HEK293 (cell line): ENCODE measurements around the gene CTNNB1.

ENCODE experiments used
- CTCF ChIA-PET: fragments of 350-600 bp; formaldehyde crosslinking; extraction: SDS; loops from one replicate; lab custom pipeline; 2021; ENCODE audit warnings: antibody characterized with exemption; lab: Yijun Ruan, JAX
- POLR2A ChIA-PET: fragments of 300-600 bp; formaldehyde crosslinking; extraction: SDS; loops from one replicate; lab custom pipeline; 2020; ENCODE audit warnings: antibody characterized with exemption, inconsistent platforms; lab: Yijun Ruan, JAX
- H3K27ac ChIP-seq: fragments of 200-500 bp; sonication (Bioruptor generic); 2 replicates; pipeline ENCODE4 v1.5.1; 2014; ENCODE audit warnings: low read depth, low read length, control low read depth, inconsistent platforms; ENCODE audit errors: extremely low read depth
- H3K36me3 ChIP-seq, 2 experiments: fragments of 200-500 bp in 1 of 2; sonication (Bioruptor generic) in 1 of 2; 1 replicate in 1 of 2; 2 replicates in 1 of 2; pipeline ENCODE4 v1.5.1; 2014 to 2017; ENCODE audit warnings: inconsistent platforms in 2 of 2, low read length in 2 of 2; ENCODE audit not compliant: control insufficient read depth in 2 of 2, insufficient read depth in 1 of 2
- H3K4me1 ChIP-seq: fragments of 200-500 bp; sonication (Bioruptor generic); 2 replicates; pipeline ENCODE4 v1.5.1; 2014; ENCODE audit warnings: mild to moderate bottlenecking, low read length, inconsistent platforms; ENCODE audit not compliant: control insufficient read depth, insufficient read depth
- H3K4me3 ChIP-seq: 2 replicates; pipeline ENCODE4 v1.5.1; 2011; ENCODE audit warnings: low read depth, mild to moderate bottlenecking, control low read depth, low read length, moderate library complexity
- H3K9me3 ChIP-seq: fragments of 200-500 bp; sonication (Bioruptor generic); 2 replicates; pipeline ENCODE4 v1.5.1; 2014; ENCODE audit warnings: low read depth, low read length, inconsistent platforms; ENCODE audit not compliant: control insufficient read depth, insufficient read depth
- AEBP2 ChIP-seq: fragments of 450-650 bp; formaldehyde crosslinking; IDR thresholded peaks from 2 replicates; pipeline ENCODE4 v1.5.1; 2016; ENCODE audit warnings: missing biosample characterization, missing genetic modification characterization, borderline replicate concordance
- BCL11A ChIP-seq: fragments of 450-650 bp; formaldehyde crosslinking; IDR thresholded peaks from 2 replicates; pipeline ENCODE4 v1.5.1; 2016; ENCODE audit warnings: low read depth, missing biosample characterization, missing genetic modification characterization
- KLF1 ChIP-seq: fragments of 450-650 bp; formaldehyde crosslinking; IDR thresholded peaks from 2 replicates; pipeline ENCODE4 v1.5.1; 2016; ENCODE audit warnings: missing biosample characterization, missing genetic modification characterization
- KLF7 ChIP-seq: fragments of 450-650 bp; formaldehyde crosslinking; IDR thresholded peaks from 2 replicates; pipeline ENCODE4 v1.5.1; 2016; ENCODE audit warnings: missing biosample characterization, missing genetic modification characterization, borderline replicate concordance
- MEIS1 ChIP-seq: sonication (generic); formaldehyde crosslinking; IDR thresholded peaks from 2 replicates; pipeline ENCODE4 v1.8.1; 2022; ENCODE audit warnings: missing genetic modification reagents, mild to moderate bottlenecking, borderline replicate concordance
- TRIM28 ChIP-seq: IDR thresholded peaks from 2 replicates; pipeline ENCODE4 v1.6.1; 2011; ENCODE audit warnings: low read length, control low read depth, borderline replicate concordance
- WT1 ChIP-seq: fragments of 450-650 bp; formaldehyde crosslinking; IDR thresholded peaks from 2 replicates; pipeline ENCODE4 v1.5.1; 2016; ENCODE audit warnings: missing biosample characterization, missing genetic modification characterization
- ZBTB8A ChIP-seq: fragments of 450-650 bp; formaldehyde crosslinking; IDR thresholded peaks from 2 replicates; pipeline ENCODE4 v1.5.1; 2016; ENCODE audit warnings: missing biosample characterization, missing genetic modification characterization
- ZFP3 ChIP-seq: fragments of 450-650 bp; formaldehyde crosslinking; IDR thresholded peaks from 2 replicates; pipeline ENCODE4 v1.5.1; 2016; ENCODE audit warnings: low read depth, missing biosample characterization, missing genetic modification characterization
- ZNF10 ChIP-seq: fragments of 450-650 bp; formaldehyde crosslinking; IDR thresholded peaks from 2 replicates; pipeline ENCODE4 v1.5.1; 2017; ENCODE audit warnings: missing biosample characterization, missing genetic modification characterization
- ZNF133 ChIP-seq: fragments of 450-650 bp; formaldehyde crosslinking; IDR thresholded peaks from 2 replicates; pipeline ENCODE4 v1.5.1; 2016; ENCODE audit warnings: missing biosample characterization, missing genetic modification characterization
- ZNF157 ChIP-seq: fragments of 450-650 bp; formaldehyde crosslinking; IDR thresholded peaks from 2 replicates; pipeline ENCODE4 v1.5.1; 2016; ENCODE audit warnings: missing biosample characterization, missing genetic modification characterization
- ZNF2 ChIP-seq: fragments of 450-650 bp; formaldehyde crosslinking; IDR thresholded peaks from 2 replicates; pipeline ENCODE4 v1.5.1; 2016; ENCODE audit warnings: missing biosample characterization, missing genetic modification characterization
- ZNF202 ChIP-seq: fragments of 450-650 bp; formaldehyde crosslinking; IDR thresholded peaks from 2 replicates; pipeline ENCODE4 v1.5.1; 2016; ENCODE audit warnings: missing biosample characterization, missing genetic modification characterization, borderline replicate concordance
- ZNF266 ChIP-seq: fragments of 450-650 bp; formaldehyde crosslinking; IDR thresholded peaks from 2 replicates; pipeline ENCODE4 v1.5.1; 2016; ENCODE audit warnings: missing biosample characterization, missing genetic modification characterization, low read depth
- ZNF292 ChIP-seq: fragments of 450-650 bp; formaldehyde crosslinking; IDR thresholded peaks from 2 replicates; pipeline ENCODE4 v1.5.1; 2016; ENCODE audit warnings: low read depth, missing biosample characterization, missing genetic modification characterization, borderline replicate concordance
- ZNF354C ChIP-seq: fragments of 450-650 bp; formaldehyde crosslinking; IDR thresholded peaks from 2 replicates; pipeline ENCODE4 v1.5.1; 2016; ENCODE audit warnings: missing biosample characterization, missing genetic modification characterization, low read depth, borderline replicate concordance
- ZNF394 ChIP-seq: fragments of 450-650 bp; formaldehyde crosslinking; IDR thresholded peaks from 2 replicates; pipeline ENCODE4 v1.5.1; 2016; ENCODE audit warnings: missing biosample characterization, missing genetic modification characterization, mild to moderate bottlenecking, moderate library complexity, borderline replicate concordance
- ZNF426 ChIP-seq: fragments of 450-650 bp; formaldehyde crosslinking; IDR thresholded peaks from 2 replicates; pipeline ENCODE4 v1.5.1; 2017; ENCODE audit warnings: missing biosample characterization, missing genetic modification characterization, mild to moderate bottlenecking, inconsistent platforms, moderate library complexity
- ZNF529 ChIP-seq: fragments of 450-650 bp; formaldehyde crosslinking; IDR thresholded peaks from 2 replicates; pipeline ENCODE4 v1.5.1; 2017; ENCODE audit warnings: missing genetic modification characterization, missing biosample characterization; ENCODE audit not compliant: insufficient replicate concordance
- ZNF530 ChIP-seq: fragments of 450-650 bp; formaldehyde crosslinking; IDR thresholded peaks from 2 replicates; pipeline ENCODE4 v1.5.1; 2016; ENCODE audit warnings: low read depth, missing biosample characterization, missing genetic modification characterization
- ZNF585B ChIP-seq: fragments of 450-650 bp; formaldehyde crosslinking; IDR thresholded peaks from 2 replicates; pipeline ENCODE4 v1.5.1; 2016; ENCODE audit warnings: missing biosample characterization, missing genetic modification characterization
- ZNF596 ChIP-seq: fragments of 450-650 bp; IDR thresholded peaks from 2 replicates; pipeline ENCODE4 v1.5.0; 2018; ENCODE audit warnings: missing biosample characterization, mild to moderate bottlenecking, missing genetic modification characterization, moderate library complexity
- ZNF623 ChIP-seq: fragments of 450-650 bp; formaldehyde crosslinking; IDR thresholded peaks from 2 replicates; pipeline ENCODE4 v1.5.1; 2016; ENCODE audit warnings: missing biosample characterization, missing genetic modification characterization
- ZNF704 ChIP-seq: fragments of 450-650 bp; formaldehyde crosslinking; IDR thresholded peaks from 2 replicates; pipeline ENCODE4 v1.5.1; 2016; ENCODE audit warnings: missing biosample characterization, missing genetic modification characterization
- ZSCAN4 ChIP-seq: fragments of 450-650 bp; formaldehyde crosslinking; IDR thresholded peaks from 2 replicates; pipeline ENCODE4 v1.5.1; 2017; ENCODE audit warnings: missing biosample characterization, missing genetic modification characterization
- TF ChIP-seq, protein P1 (sequence below): fragments of 450-650 bp; formaldehyde crosslinking; IDR thresholded peaks from 2 replicates; pipeline ENCODE4 v1.5.1; 2017; ENCODE audit warnings: missing biosample characterization, missing genetic modification characterization
- TF ChIP-seq, protein P2 (sequence below): fragments of 450-650 bp; formaldehyde crosslinking; IDR thresholded peaks from 2 replicates; pipeline ENCODE4 v1.5.1; 2016; ENCODE audit warnings: missing biosample characterization, missing genetic modification characterization

The CTNNB1 gene

GRCh38 chr3:41196499-41197410 is 2.5 kb upstream of the CTNNB1 start:
- no peak for TF ChIP-seq ZNF394 (tag by site-specific recombination)
- no peak for TF ChIP-seq AEBP2
- no peak for TF ChIP-seq ZBTB8A (tag by site-specific recombination)
- no peak for TF ChIP-seq TRIM28
- no peak for TF ChIP-seq ZNF704 (tag by site-specific recombination)
- TF ChIP-seq ZFP3 (tag by site-specific recombination) = no peak
- no peak for TF ChIP-seq ZNF426 (tag by site-specific recombination)
- no peak for TF ChIP-seq ZNF530
- no peak for TF ChIP-seq ZNF266 (tag by site-specific recombination)
- TF ChIP-seq ZNF2 = no peak
- no peak for TF ChIP-seq ZNF623
- TF ChIP-seq ZNF529 (tag by site-specific recombination) = no peak
- TF ChIP-seq ZSCAN4 = no peak
- TF ChIP-seq MEIS1 (CRISPR knock-in tag) = no peak
- no peak for TF ChIP-seq ZNF157
- Histone ChIP-seq H3K4me1 (no peaks in the 10 kb centered on the region), H3K4me3 (no peak overlapping the region), H3K9me3 (no peaks in the 10 kb centered on the region), H3K27ac (no peak overlapping the region), H3K36me3 (no peaks in the 10 kb centered on the region)
- ChIA-PET CTCF (no interaction called here), POLR2A (interaction anchor here (0.7 kb wide), 1 partner anchor 27 kb away, joined by 4 read pairs; no protein-coding TSS in a partner anchor)

- H3K27ac ChIP-seq = no peak overlapping the region
- no peak overlapping the region for H3K4me3 ChIP-seq
- H3K4me1 ChIP-seq = no peaks in the 10 kb centered on the region
- CTCF ChIA-PET = interaction anchor here (0.5 to 0.7 kb wide), 4 partner anchors 9 to 336 kb away, joined by 3 read pairs; no protein-coding TSS in a partner anchor
- POLR2A ChIA-PET = interaction anchor here (0.6 to 2.2 kb wide), 2 partner anchors 7 to 523 kb away, joined by 6 to 10 read pairs; no protein-coding TSS in a partner anchor
- H3K36me3 ChIP-seq = no peaks in the 10 kb centered on the region
- no peaks in the 10 kb centered on the region for H3K9me3 ChIP-seq
- no peak for TF ChIP-seq ZNF292
- TF ChIP-seq ZNF202 (tag by site-specific recombination) = no peak
- no peak for TF ChIP-seq ZNF623
- no peak for TF ChIP-seq KLF7 (tag by site-specific recombination)
- no peak for TF ChIP-seq ZNF354C (tag by site-specific recombination)
- TF ChIP-seq, protein P1, sequence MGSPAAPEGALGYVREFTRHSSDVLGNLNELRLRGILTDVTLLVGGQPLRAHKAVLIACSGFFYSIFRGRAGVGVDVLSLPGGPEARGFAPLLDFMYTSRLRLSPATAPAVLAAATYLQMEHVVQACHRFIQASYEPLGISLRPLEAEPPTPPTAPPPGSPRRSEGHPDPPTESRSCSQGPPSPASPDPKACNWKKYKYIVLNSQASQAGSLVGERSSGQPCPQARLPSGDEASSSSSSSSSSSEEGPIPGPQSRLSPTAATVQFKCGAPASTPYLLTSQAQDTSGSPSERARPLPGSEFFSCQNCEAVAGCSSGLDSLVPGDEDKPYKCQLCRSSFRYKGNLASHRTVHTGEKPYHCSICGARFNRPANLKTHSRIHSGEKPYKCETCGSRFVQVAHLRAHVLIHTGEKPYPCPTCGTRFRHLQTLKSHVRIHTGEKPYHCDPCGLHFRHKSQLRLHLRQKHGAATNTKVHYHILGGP (tag by site-specific recombination) = no peak
- no peak for TF ChIP-seq KLF1 (tag by site-specific recombination)
- TF ChIP-seq, protein P2, sequence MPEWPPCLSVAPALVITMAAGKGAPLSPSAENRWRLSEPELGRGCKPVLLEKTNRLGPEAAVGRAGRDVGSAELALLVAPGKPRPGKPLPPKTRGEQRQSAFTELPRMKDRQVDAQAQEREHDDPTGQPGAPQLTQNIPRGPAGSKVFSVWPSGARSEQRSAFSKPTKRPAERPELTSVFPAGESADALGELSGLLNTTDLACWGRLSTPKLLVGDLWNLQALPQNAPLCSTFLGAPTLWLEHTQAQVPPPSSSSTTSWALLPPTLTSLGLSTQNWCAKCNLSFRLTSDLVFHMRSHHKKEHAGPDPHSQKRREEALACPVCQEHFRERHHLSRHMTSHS = no peak
- TF ChIP-seq ZNF585B = no peak
- TF ChIP-seq ZSCAN4 = no peak
- TF ChIP-seq WT1 = no peak
- no peak for TF ChIP-seq BCL11A (tag by site-specific recombination)
- no peak for TF ChIP-seq ZNF596
- no peak for TF ChIP-seq ZNF133 (tag by site-specific recombination)
- no peak for TF ChIP-seq ZNF10 (tag by site-specific recombination)
Measured at GRCh38 chr3:41198046-41198445, 1.3 kb upstream of the CTNNB1 start.
